Measurements from ENCODE around the gene PPFIBP1.
"Not testable (repeated sequence)": the region's sequence is repeated elsewhere in the genome, so short reads cannot be mapped to it uniquely, and the experiment has no call there.

The PPFIBP1 gene

DNA sequence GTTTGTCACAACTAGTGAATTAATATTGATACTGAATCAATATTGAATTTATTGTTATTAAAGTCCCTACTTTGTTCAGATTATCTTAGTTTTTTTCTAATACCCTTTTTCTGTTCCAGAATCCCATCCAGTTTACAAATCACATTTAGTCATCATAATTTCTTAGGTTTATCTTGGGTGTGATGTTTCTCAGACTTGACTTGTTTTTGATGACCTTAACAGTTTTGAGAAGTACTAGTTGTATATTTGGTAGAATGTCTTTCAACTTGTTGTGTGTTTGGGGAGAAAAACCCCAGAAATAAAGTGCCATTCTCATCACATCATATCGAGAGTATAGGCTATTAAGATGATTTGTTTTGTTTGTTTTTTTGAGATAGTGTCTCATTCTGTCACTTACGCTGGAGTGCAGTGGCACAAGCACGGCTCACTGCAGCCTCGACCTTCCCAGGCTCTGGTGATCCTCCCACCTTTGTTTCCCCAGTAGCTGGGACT, 206.1 kb downstream of the PPFIBP1 start:
- DNase-seq, result no peak

DNA sequence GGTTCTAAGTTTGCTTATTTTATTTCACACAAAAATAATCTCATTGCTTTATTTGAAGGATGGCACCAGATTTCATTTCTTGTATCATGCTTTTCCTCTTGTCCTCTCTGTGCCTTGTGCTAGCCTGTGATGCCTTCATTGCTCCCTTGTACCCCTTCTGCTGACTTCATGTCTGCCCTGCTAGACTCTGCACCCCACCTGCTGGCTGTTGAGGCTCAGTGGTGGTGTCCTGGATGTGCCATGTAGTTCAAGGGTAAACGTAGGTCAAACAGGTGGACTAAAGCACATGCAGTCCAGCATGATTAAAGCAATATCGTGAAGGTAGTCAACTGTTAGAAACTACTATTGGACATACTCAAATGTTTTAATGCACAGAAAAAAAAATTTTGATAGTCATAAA, 208.3 kb downstream of the PPFIBP1 start:
- no peak for DNase-seq

DNA sequence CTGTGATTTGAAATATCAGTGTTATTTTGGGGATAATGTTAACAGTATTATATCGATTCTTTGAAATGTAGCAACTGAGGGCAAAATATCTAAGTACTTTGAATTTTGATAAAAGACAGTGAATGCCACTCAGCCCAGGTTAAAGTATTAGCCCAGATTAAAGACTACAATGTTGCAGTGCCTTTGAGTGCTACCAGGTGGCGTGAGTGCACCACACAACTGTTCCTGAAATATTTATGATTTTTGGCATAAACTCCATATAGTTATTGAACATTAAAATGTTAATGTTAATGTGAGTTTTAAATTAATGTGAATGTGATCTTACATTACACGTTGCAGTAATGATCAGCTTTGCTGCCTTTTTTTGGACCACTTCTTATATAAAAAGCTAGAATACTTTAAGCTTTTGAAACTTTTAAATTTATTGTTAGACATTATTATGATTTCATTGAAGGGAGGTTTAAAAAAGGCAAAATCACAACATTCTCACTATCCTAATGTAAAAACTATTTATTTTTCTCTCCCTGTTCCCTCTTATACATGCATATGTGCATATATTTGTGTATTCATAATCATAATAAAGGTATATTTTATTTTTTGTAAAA, 209.1 kb downstream of the PPFIBP1 start:
- DNase-seq, result peak; percentile 45

DNA sequence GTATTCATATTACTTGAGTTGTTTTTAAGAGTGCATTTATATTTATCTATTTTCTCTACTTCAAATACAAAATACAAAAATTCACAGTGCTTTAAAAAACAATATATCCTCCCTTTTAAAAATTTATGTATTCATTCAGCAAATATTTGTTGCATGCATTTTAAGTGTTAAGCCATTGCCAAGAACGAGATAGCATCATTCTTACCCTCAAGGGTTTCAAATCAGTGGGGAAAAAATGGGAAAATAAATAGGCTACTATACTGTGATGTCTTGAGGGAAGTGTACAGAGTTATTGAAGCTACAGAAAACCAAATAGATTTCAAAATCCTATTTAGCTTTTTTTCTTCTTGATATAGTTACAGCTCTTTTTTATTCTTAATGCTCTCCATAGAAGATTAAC, 209.8 kb downstream of the PPFIBP1 start:
- no peak for DNase-seq

DNA sequence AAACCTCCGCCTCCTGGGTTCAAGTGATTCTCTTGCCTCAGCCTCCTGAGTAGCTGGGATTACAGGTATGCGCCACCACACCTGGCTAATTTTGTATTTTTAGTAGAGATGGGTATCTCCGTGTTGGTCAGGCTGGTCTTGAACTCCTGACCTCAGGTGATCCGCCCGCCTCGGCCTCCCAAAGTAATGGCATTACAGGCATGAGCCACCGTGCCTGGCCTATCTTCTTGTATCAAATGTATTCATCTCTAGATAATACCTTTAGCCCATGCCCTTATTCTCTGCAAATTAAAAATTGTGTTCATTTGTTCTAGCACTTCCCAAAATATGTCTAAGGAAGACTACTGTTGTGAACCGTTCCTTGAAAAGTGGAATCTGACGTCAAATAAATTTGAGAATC, 210.3 kb downstream of the PPFIBP1 start:
- not testable (repeated sequence) for DNase-seq

DNA sequence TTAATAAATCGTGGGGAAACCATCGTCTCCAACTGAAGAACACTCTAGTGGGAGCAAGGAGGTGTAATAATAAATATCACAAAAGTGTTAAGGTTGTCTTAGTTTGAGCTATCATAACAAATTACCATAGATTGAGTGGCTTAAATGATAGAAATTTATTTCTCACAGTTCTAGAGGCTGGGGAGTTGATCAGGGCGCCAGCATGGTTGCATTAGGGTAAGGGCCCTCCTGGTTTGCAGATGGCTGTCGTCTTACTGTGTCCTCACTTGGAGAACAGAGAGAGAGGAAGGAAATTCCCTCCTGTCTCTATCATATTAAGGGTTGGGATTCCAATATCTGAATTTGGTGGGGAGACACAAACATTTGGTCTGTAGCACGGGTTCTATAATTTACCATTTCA, 219.6 kb downstream of the PPFIBP1 start:
- DNase-seq, result no peak
